SK-N-SH (cell line): ENCODE measurements around the gene ZNF275. TPM values are rescaled to one million over a fixed set of nuclear protein-coding genes. Genes with fewer than 3 reads are reported as not detected.

Source experiments
- CTCF ChIA-PET: fragments of 300-600, 350-600 bp; formaldehyde crosslinking; extraction: SDS; loops from one replicate; lab custom pipeline; 2021; lab: Yijun Ruan, JAX
- POLR2A ChIA-PET: fragments of 350-600 bp; sonication (Branson Sonifier 250); formaldehyde crosslinking; extraction: SDS; loops from one replicate; lab custom pipeline; 2020; ENCODE audit warnings: antibody characterized with exemption, inconsistent platforms; lab: Yijun Ruan, JAX
- DNase-seq: peaks from one replicate; pipeline ENCODE4 v3.0.0; 2012
- H2AFZ ChIP-seq: fragments of 200-600 bp; sonication (generic); 2 replicates; pipeline ENCODE4 v1.8.1; 2016; ENCODE audit warnings: antibody characterized with exemption, mild to moderate bottlenecking, low read depth
- H3F3A ChIP-seq: fragments of 200-600 bp; sonication (generic); replicated peaks from 2 replicates; pipeline ENCODE3; 2016; ENCODE audit warnings: antibody characterized with exemption, mild to moderate bottlenecking; ENCODE audit not compliant: insufficient read depth
- H3K27ac ChIP-seq, 2 experiments: fragments of 200-500 bp in 1 of 2; fragments of 200-600 bp in 1 of 2; sonication (Bioruptor generic) in 1 of 2; sonication (generic), shearing (Covaris generic) in 1 of 2; 2 replicates each; pipeline versions ENCODE4 v1.5.1 to v1.6.1; 2014 to 2016; ENCODE audit warnings: low read depth in 2 of 2, inconsistent platforms in 1 of 2, low read length in 1 of 2, mild to moderate bottlenecking in 1 of 2, mixed read lengths in 1 of 2
- H3K27me3 ChIP-seq: fragments of 200-600 bp; sonication (generic), shearing (Covaris generic); 2 replicates; pipeline ENCODE4 v1.6.1; 2016; ENCODE audit warnings: mixed run types; ENCODE audit not compliant: insufficient read depth
- H3K36me3 ChIP-seq, 2 experiments: fragments of 200-500 bp in 1 of 2; fragments of 200-600 bp in 1 of 2; sonication (Bioruptor generic) in 1 of 2; sonication (generic) in 1 of 2; replicated peaks in 1 of 2; 2 replicates each; pipeline versions ENCODE3 to v1.5.1; 2014 to 2016; ENCODE audit warnings: low read length in 1 of 2, mild to moderate bottlenecking in 1 of 2; ENCODE audit not compliant: insufficient read depth in 2 of 2, control insufficient read depth in 1 of 2
- H3K4me1 ChIP-seq, 2 experiments: fragments of 200-500 bp in 1 of 2; fragments of 200-600 bp in 1 of 2; sonication (Bioruptor generic) in 1 of 2; sonication (generic), shearing (Covaris generic) in 1 of 2; 2 replicates each; pipeline versions ENCODE4 v1.5.1 to v1.6.1; 2014 to 2016; ENCODE audit warnings: low read depth in 1 of 2, low read length in 1 of 2, mixed run types in 1 of 2; ENCODE audit not compliant: insufficient read depth in 2 of 2, control insufficient read depth in 1 of 2
- H3K4me2 ChIP-seq: fragments of 200-600 bp; sonication (generic), shearing (Covaris generic); 2 replicates; pipeline ENCODE4 v1.6.1; 2017; ENCODE audit warnings: mixed run types
- H3K4me3 ChIP-seq, 2 experiments: fragments of 200-500 bp in 1 of 2; fragments of 200-600 bp in 1 of 2; sonication (Bioruptor generic) in 1 of 2; sonication (generic), shearing (Covaris generic) in 1 of 2; 2 replicates each; pipeline versions ENCODE4 v1.5.1 to v1.8.1; 2014 to 2016; ENCODE audit warnings: low read depth in 2 of 2, inconsistent platforms in 1 of 2, low read length in 1 of 2, mild to moderate bottlenecking in 1 of 2, mixed read lengths in 1 of 2, moderate library complexity in 1 of 2
- H3K79me2 ChIP-seq: fragments of 200-600 bp; sonication (generic); 2 replicates; pipeline ENCODE4 v1.8.1; 2017; ENCODE audit warnings: mild to moderate bottlenecking; ENCODE audit not compliant: insufficient read depth
- H3K9ac ChIP-seq: fragments of 200-600 bp; sonication (generic); 2 replicates; pipeline ENCODE4 v1.6.1; 2017; ENCODE audit warnings: mixed run types
- H3K9me2 ChIP-seq: fragments of 200-600 bp; sonication (generic); 2 replicates; pipeline ENCODE4 v1.6.1; 2017; ENCODE audit warnings: mixed run types
- H3K9me3 ChIP-seq: fragments of 200-600 bp; sonication (generic); 2 replicates; pipeline ENCODE4 v1.6.1; 2017; ENCODE audit warnings: mixed run types, mild to moderate bottlenecking, moderate library complexity
- H4K20me1 ChIP-seq: fragments of 200-600 bp; sonication (generic); 2 replicates; pipeline ENCODE4 v1.6.1; 2017; ENCODE audit warnings: mild to moderate bottlenecking, mixed run types; ENCODE audit not compliant: insufficient read depth
- ELF1 ChIP-seq: IDR thresholded peaks from 2 replicates; pipeline ENCODE4 v1.4.0; 2012
- JUND ChIP-seq: IDR thresholded peaks from 2 replicates; pipeline ENCODE4 v1.4.0; 2012
- MEF2A ChIP-seq: IDR thresholded peaks from 2 replicates; pipeline ENCODE4 v1.4.0; 2012; ENCODE audit warnings: low read depth, borderline replicate concordance
- MXI1 ChIP-seq: IDR thresholded peaks from 2 replicates; pipeline ENCODE4 v1.6.1; 2012; ENCODE audit warnings: mild to moderate bottlenecking, low read depth, low read length, improper control_type of control experiment
- PBX3 ChIP-seq: IDR thresholded peaks from 2 replicates; pipeline ENCODE4; 2012
- POLR2AphosphoS5 ChIP-seq: IDR thresholded peaks from 2 replicates; pipeline ENCODE4 v1.6.1; 2012; ENCODE audit warnings: low read depth, low read length
- RAD21 ChIP-seq: IDR thresholded peaks from 2 replicates; pipeline ENCODE4 v1.6.1; 2012; ENCODE audit warnings: mild to moderate bottlenecking, low read length
- SIN3A ChIP-seq: IDR thresholded peaks from 2 replicates; pipeline ENCODE4 v1.6.1; 2012; ENCODE audit warnings: low read depth, mild to moderate bottlenecking, low read length, moderate library complexity, borderline replicate concordance
- WGBS: methylation state at CpG from one replicate; pipeline ENCODE4 v1.1.6; 2017; ENCODE audit warnings: low lambda C conversion rate; 5-methylcytosine and 5-hydroxymethylcytosine counted together
- polyA plus RNA-seq, 3 experiments: library from polyadenylated mRNA; depleted of rRNA; stranded (reverse); fragments of >200 nt; gene quantifications; 2 replicates each; pipeline ENCODE4 v1.2.3, GENCODE V29; 2012
- TF ChIP-seq, protein P1 (sequence below): IDR thresholded peaks from 2 replicates; pipeline ENCODE4 v1.6.1; 2012; ENCODE audit warnings: mild to moderate bottlenecking, low read depth, low read length, moderate library complexity

The ZNF275 gene
- polyA plus RNA-seq, 1 of the 3 experiments (the other 2 are of a cell fraction), result 4.9 TPM

GRCh38 chrX:153366119-153366518, 32.2 kb downstream of the ZNF275 start:
- Histone ChIP-seq H3K9me3 (no peaks in the 10 kb centered on the region), H3K79me2 (no peaks in the 10 kb centered on the region), H3K4me2 (no peak overlapping the region), H3K27ac (no peak overlapping the region), H3K27me3 (no peaks in the 10 kb centered on the region; the same call in 1 of the 2 replicates), H3K36me3 (no peaks in the 10 kb centered on the region), H4K20me1 (no peaks in the 10 kb centered on the region), H3F3A (no peaks in the 10 kb centered on the region), H3K9me2 (no peaks in the 10 kb centered on the region), H3K4me1 (no peaks in the 10 kb centered on the region; a peak in 1 of 4 replicates), H3K9ac (no peak overlapping the region), H3K4me3 (no peak overlapping the region), H2AFZ (no peak overlapping the region)
- CTCF ChIA-PET, result no interaction called here
- DNase-seq, result no peak
- TF ChIP-seq JUND, result no peak
- no peak for TF ChIP-seq ELF1
- TF ChIP-seq MEF2A, result no peak
- no peak for TF ChIP-seq MXI1
- no peak for TF ChIP-seq PBX3
- no peak for TF ChIP-seq POLR2AphosphoS5
- TF ChIP-seq SIN3A, result no peak
- no peak for TF ChIP-seq RAD21
- 32% methylated on average over 3 of the region's 3 CpGs for WGBS
- POLR2A ChIA-PET, result no interaction called here

DNA sequence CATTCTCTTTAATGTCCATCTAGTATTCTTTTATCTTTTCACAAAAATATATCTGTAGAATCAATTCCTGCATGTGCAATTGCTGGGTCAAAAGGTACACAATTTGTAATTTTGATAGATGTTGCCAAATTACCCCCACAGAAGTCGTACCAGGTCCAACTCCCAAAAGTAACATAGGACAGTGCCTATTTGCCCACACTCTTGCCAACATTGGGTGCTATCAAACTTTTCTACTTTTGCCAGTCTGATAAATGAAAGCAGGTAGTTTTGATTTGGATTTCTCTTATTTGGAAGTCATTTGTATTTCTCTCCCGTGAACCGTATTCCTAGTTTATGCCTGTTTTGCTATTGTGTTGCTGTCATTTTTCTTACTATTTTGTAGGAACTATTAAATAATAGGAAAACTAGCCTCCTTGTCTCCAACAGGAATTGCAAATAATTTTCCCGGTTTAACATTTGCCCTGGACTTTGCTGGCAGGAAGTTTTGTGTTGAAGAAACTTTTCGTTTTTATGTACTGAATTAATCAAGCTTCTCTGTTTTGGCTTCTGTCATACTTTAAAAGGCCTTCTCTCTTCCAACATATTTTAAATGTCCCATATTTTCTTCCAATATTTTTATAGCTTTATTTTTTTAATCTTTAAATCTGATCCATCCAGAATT, 33.1 kb downstream of the ZNF275 start:
- H3K27ac ChIP-seq, result no peak overlapping the region
- WGBS, result 35% methylated on average over 5 of the region's 5 CpGs
- no peaks in the 10 kb centered on the region for H4K20me1 ChIP-seq
- CTCF ChIA-PET, result interaction anchor here (0.9 kb wide), 1 partner anchor 40 kb away, joined by 3 read pairs; no protein-coding TSS in a partner anchor
- no peaks in the 10 kb centered on the region for H3K9me2 ChIP-seq
- no peak overlapping the region for H2AFZ ChIP-seq
- H3K9me3 ChIP-seq, result no peaks in the 10 kb centered on the region
- POLR2A ChIA-PET, result no interaction called here
- H3K36me3 ChIP-seq, result no peaks in the 10 kb centered on the region
- H3K9ac ChIP-seq, result no peak overlapping the region
- H3K4me1 ChIP-seq, result no peaks in the 10 kb centered on the region; a peak in 1 of 4 replicates
- TF ChIP-seq, protein P1, sequence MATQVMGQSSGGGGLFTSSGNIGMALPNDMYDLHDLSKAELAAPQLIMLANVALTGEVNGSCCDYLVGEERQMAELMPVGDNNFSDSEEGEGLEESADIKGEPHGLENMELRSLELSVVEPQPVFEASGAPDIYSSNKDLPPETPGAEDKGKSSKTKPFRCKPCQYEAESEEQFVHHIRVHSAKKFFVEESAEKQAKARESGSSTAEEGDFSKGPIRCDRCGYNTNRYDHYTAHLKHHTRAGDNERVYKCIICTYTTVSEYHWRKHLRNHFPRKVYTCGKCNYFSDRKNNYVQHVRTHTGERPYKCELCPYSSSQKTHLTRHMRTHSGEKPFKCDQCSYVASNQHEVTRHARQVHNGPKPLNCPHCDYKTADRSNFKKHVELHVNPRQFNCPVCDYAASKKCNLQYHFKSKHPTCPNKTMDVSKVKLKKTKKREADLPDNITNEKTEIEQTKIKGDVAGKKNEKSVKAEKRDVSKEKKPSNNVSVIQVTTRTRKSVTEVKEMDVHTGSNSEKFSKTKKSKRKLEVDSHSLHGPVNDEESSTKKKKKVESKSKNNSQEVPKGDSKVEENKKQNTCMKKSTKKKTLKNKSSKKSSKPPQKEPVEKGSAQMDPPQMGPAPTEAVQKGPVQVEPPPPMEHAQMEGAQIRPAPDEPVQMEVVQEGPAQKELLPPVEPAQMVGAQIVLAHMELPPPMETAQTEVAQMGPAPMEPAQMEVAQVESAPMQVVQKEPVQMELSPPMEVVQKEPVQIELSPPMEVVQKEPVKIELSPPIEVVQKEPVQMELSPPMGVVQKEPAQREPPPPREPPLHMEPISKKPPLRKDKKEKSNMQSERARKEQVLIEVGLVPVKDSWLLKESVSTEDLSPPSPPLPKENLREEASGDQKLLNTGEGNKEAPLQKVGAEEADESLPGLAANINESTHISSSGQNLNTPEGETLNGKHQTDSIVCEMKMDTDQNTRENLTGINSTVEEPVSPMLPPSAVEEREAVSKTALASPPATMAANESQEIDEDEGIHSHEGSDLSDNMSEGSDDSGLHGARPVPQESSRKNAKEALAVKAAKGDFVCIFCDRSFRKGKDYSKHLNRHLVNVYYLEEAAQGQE, result no peak
- H3K4me3 ChIP-seq, result no peak overlapping the region
- DNase-seq, result no peak
- H3F3A ChIP-seq, result no peaks in the 10 kb centered on the region
- no peak overlapping the region for H3K4me2 ChIP-seq
- no peaks in the 10 kb centered on the region; the same call in 1 of the 2 replicates for H3K27me3 ChIP-seq
- no peaks in the 10 kb centered on the region for H3K79me2 ChIP-seq
